Measurements from ENCODE around the gene CEP55.
"Not testable (repeated sequence)": the region's sequence is repeated elsewhere in the genome, so short reads cannot be mapped to it uniquely, and the experiment has no call there.

CEP55 gene

DNA sequence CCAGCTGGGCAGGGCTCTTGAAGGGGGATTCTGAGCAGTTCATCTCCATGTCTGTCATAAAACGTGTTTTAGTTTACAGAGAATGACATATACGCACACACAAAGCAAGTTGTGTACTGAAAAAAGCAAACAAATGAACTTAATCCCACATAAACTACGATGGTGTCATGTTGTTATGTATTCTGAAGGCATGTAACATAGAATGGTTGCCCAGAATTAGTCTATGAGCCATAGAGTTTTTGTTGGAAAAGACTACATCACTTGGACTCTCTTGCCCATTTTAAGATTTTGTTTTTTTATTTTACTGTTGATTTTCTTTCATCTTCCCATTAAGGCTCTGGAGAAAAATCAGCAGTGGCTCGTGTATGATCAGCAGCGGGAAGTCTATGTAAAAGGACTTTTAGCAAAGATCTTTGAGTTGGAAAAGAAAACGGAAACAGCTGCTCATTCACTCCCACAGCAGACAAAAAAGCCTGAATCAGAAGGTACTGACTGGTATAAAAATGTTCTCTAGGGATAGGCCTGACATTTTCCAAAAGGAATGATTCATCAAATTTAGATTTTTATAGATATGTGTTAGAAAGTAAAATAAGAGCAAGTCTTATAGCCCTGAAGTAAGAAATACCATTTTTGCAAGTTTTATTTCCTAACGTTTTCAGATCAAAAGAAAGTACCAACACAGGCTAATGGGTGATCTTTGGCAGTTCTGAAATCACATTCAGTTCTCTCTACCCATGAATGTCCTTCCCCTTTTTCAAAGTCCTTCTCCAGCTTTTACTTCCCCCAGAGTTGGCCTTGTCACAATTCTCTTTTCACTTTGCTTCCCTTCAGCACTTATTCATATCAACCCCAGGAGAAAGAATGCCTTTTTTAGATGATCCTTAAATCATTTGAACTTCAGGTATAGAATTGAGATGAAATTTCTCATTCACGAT is 18.9 kb downstream of the CEP55 start:
- H3K9ac ChIP-seq (ENCODE audit: low read depth, low read length), result no peak overlapping the region
- peaks cover 70% of the 10 kb centered on the region for H3K36me3 ChIP-seq (ENCODE audit: insufficient read depth, low read depth, low read length)
- H3K4me3 ChIP-seq (ENCODE audit: low read length), result no peak overlapping the region
- no peaks in the 10 kb centered on the region for H3K27me3 ChIP-seq (ENCODE audit: insufficient read depth, low read length)
- H3K9me3 ChIP-seq (ENCODE audit: insufficient read depth, low read depth, low read length), result peaks cover 14% of the 10 kb centered on the region
- H3K4me1 ChIP-seq (ENCODE audit: insufficient read depth, low read length), result no peaks in the 10 kb centered on the region
- no peak overlapping the region for H3K27ac ChIP-seq (ENCODE audit: low read length)

DNA sequence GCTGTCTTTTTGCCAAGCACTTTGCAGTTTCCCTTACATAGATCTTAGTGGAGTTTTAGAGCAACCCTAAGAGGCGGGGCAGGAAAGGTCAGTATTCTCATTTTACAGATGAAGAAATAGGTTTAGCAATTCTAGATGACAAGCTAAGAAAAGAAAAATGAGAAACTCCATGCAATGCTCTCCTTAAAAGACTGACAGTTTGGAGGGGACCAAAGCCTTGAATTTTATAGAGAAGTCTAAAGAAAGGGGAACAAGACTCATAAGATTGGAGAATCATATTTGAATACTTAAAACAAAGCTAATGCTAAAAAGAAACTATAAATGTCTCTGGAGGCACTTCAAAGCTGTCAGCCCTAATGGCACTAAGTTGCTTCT is 19.6 kb downstream of the CEP55 start:
- Histone ChIP-seq H3K36me3 (ENCODE audit: insufficient read depth, low read depth, low read length) (peaks cover 72% of the 10 kb centered on the region), H3K9me3 (ENCODE audit: insufficient read depth, low read depth, low read length) (peaks cover 20% of the 10 kb centered on the region), H3K9ac (ENCODE audit: low read depth, low read length) (no peak overlapping the region), H3K27me3 (ENCODE audit: insufficient read depth, low read length) (no peaks in the 10 kb centered on the region), H3K4me3 (ENCODE audit: low read length) (no peak overlapping the region), H3K27ac (ENCODE audit: low read length) (no peak overlapping the region), H3K4me1 (ENCODE audit: insufficient read depth, low read length) (no peaks in the 10 kb centered on the region)

DNA sequence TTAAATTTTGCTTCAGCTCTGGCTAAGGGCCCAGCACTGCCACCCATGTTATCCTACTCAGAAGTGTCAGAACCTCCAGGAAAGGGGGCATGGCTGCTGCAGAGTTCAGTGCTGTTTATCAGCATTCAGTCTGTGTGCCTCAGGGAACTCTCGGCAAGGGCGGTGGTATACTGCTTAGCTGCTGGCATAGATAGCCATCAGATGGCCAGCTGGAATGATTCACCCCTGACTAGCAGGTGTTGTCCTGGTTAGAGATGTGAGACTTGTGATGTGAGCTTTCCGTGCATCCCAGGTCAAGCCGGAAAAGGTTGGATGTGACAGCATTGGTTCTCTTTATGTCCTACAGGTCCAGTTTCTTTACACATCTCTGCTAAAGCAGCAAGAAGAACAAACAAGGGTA is 22.1 kb downstream of the CEP55 start:
- Histone ChIP-seq H3K27me3 (ENCODE audit: insufficient read depth, low read length) (no peaks in the 10 kb centered on the region), H3K36me3 (ENCODE audit: insufficient read depth, low read depth, low read length) (peaks cover 78% of the 10 kb centered on the region), H3K4me3 (ENCODE audit: low read length) (no peak overlapping the region), H3K9ac (ENCODE audit: low read depth, low read length) (no peak overlapping the region), H3K9me3 (ENCODE audit: insufficient read depth, low read depth, low read length) (peaks cover 28% of the 10 kb centered on the region), H3K27ac (ENCODE audit: low read length) (no peak overlapping the region), H3K4me1 (ENCODE audit: insufficient read depth, low read length) (no peaks in the 10 kb centered on the region)

DNA sequence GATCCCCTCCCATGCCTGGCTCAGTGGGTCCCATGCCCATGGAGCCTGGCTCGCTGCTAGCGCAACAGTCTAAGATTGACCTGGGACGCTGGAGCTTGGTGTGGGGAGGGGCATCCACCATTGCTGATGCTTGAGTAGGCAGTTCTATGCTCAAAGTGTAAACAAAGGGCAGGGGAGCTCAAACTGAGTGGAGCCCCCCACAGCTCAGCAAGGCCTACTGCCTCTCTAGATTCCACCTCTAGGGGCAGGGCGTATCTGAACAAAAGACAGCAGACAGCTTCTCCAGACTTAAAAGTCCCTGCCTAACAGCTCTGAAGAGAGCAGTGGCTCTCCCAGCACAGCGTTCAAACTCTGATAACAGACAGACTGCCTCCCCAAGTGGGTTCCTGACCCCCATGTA is 38.9 kb downstream of the CEP55 start:
- Histone ChIP-seq H3K9me3 (ENCODE audit: insufficient read depth, low read depth, low read length) (no peaks in the 10 kb centered on the region), H3K4me3 (ENCODE audit: low read length) (no peak overlapping the region), H3K9ac (ENCODE audit: low read depth, low read length) (no peak overlapping the region), H3K27me3 (ENCODE audit: insufficient read depth, low read length) (no peaks in the 10 kb centered on the region), H3K36me3 (ENCODE audit: insufficient read depth, low read depth, low read length) (no peaks in the 10 kb centered on the region), H3K27ac (ENCODE audit: low read length) (no peak overlapping the region), H3K4me1 (ENCODE audit: insufficient read depth, low read length) (no peaks in the 10 kb centered on the region)

DNA sequence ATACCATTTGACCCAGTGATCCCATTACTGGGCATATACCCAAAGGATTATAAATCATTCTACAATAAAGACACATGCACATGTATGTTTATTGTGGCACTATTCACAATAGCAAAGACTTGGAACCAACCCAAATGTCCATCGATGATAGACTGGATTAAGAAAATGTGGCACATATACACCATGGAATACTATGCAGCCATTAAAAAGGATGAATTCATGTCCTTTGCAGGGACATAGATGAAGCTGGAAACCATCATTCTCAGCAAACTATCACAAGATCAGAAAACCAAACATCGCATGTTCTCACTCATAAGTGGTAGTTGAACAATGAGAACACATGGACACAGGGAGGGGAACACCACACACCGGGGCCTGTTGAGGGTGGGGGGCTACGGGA is 44.5 kb downstream of the CEP55 start:
- H3K36me3 ChIP-seq (ENCODE audit: insufficient read depth, low read depth, low read length); H3K27ac ChIP-seq (ENCODE audit: low read length); H3K4me1 ChIP-seq (ENCODE audit: insufficient read depth, low read length); H3K9me3 ChIP-seq (ENCODE audit: insufficient read depth, low read depth, low read length); H3K27me3 ChIP-seq (ENCODE audit: insufficient read depth, low read length); H3K9ac ChIP-seq (ENCODE audit: low read depth, low read length); H3K4me3 ChIP-seq (ENCODE audit: low read length): not testable (repeated sequence)

DNA sequence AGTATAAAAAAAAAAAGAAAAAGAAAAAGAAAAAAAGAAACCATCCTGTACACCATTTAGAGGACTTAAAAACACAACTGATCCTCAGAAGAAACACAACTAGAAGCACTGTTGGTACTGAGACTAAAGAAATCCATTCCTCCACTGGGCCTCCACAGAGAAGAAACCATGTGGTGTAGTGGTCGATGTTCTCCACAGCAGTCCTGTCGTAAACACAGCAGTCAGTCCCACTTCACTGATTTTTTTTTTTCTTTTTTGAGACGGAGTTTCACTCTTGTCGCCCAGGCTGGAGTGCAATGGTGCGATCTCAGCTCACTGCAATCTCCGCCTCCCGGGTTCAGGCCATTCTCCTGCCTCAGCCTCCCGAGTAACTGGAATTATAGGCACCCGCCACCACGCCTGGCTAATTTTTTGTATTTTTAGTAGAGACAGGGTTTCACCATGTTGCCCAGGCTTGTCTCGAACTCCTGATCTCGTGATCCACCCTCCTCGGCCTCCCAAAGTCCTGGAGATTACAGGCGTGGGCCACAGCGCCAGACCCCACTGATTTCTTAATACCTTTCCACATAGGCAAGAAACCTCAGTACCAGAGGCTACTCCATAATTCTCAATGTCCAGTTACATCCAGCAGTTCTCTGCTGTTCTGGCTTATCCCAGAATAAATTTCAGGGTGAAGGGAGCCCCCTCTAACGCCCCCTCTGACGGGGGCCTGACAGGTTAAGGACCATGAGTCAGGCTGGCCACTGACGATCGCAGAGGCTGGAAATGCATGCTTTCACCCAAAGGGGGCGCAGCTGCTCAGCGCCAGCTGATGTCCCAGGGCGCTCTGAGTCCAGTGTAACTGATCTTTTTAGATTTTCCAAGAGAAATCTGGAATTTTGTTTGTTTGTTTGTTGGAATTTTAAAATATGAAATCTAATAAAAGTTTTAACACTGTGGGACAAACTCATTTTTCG is 45.3 kb downstream of the CEP55 start:
- H3K4me1 ChIP-seq (ENCODE audit: insufficient read depth, low read length), result no peaks in the 10 kb centered on the region
- peaks cover 7% of the 10 kb centered on the region for H3K27me3 ChIP-seq (ENCODE audit: insufficient read depth, low read length)
- H3K27ac ChIP-seq (ENCODE audit: low read length), result no peak overlapping the region
- H3K9me3 ChIP-seq (ENCODE audit: insufficient read depth, low read depth, low read length), result no peaks in the 10 kb centered on the region
- no peak overlapping the region for H3K9ac ChIP-seq (ENCODE audit: low read depth, low read length)
- no peak overlapping the region for H3K4me3 ChIP-seq (ENCODE audit: low read length)
- no peaks in the 10 kb centered on the region for H3K36me3 ChIP-seq (ENCODE audit: insufficient read depth, low read depth, low read length)

DNA sequence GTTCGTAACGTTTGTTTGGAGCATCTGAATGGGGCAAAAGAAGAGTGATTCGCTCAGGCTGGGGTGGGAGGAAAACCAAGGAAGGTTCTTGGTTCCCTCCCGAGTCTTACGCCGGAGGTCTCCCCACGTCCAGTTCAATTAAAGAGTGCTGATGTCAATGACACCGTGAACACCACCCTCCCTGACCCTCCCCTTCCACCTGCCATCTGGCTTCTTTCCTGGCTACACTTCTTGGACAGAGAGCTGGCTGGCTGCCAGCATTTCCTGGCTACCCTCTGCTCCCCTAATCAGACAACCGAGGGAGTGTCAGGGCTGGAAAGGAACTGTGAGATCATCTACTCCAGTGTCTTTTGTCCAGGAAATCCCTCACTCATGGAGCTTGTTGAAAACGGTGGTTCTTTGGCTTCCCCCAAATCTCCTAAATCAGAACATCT is 46.0 kb downstream of the CEP55 start:
- H3K9ac ChIP-seq (ENCODE audit: low read depth, low read length), result no peak overlapping the region
- H3K4me1 ChIP-seq (ENCODE audit: insufficient read depth, low read length), result no peaks in the 10 kb centered on the region
- no peak overlapping the region for H3K27ac ChIP-seq (ENCODE audit: low read length)
- H3K9me3 ChIP-seq (ENCODE audit: insufficient read depth, low read depth, low read length), result no peaks in the 10 kb centered on the region
- H3K36me3 ChIP-seq (ENCODE audit: insufficient read depth, low read depth, low read length), result no peaks in the 10 kb centered on the region
- H3K27me3 ChIP-seq (ENCODE audit: insufficient read depth, low read length), result peaks cover 7% of the 10 kb centered on the region
- no peak overlapping the region for H3K4me3 ChIP-seq (ENCODE audit: low read length)

DNA sequence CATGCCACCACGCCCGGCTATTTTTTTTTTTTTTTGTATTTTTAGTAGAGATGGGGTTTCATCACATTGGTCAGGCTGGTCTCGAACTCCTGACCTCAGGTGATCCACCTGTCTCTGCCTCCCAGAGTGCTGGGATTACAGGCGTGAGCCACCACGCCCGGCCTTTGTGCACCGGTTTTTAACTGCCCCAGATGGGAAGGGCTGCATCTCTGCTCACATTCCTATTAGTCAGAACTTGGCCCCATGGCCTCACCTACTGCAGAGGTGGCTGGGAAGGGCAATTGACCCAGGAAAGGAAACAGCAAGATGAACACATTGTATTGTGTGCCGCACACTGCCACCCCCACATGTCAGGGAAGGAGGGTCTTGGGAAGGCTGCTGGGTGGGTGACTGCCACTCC is 50.6 kb downstream of the CEP55 start:
- not testable (repeated sequence) for H3K9me3 ChIP-seq (ENCODE audit: insufficient read depth, low read depth, low read length); H3K4me1 ChIP-seq (ENCODE audit: insufficient read depth, low read length); H3K36me3 ChIP-seq (ENCODE audit: insufficient read depth, low read depth, low read length); H3K9ac ChIP-seq (ENCODE audit: low read depth, low read length); H3K27ac ChIP-seq (ENCODE audit: low read length); H3K27me3 ChIP-seq (ENCODE audit: insufficient read depth, low read length); H3K4me3 ChIP-seq (ENCODE audit: low read length)

DNA sequence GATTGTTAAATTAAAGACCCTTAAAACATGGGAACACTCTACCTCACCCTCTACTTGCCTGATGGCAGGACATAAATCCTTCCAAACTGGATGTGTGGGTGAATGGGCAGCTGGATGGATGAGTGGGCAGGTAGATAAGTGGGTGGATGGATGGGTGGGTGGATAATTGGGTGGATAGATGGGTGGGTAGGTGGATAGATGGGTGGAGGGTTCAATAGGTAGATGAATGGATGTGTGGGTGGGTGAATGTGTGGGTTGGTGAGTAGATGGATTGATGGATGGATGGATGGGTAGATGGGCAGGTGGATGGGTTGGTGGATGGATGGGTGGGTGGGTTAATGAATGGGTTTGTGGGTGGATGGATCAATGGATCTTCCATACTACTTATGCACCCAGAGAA is 51.1 kb downstream of the CEP55 start:
- no peaks in the 10 kb centered on the region for H3K4me1 ChIP-seq (ENCODE audit: insufficient read depth, low read length)
- no peak overlapping the region for H3K27ac ChIP-seq (ENCODE audit: low read length)
- no peaks in the 10 kb centered on the region for H3K9me3 ChIP-seq (ENCODE audit: insufficient read depth, low read depth, low read length)
- H3K9ac ChIP-seq (ENCODE audit: low read depth, low read length), result no peak overlapping the region
- peaks cover 3% of the 10 kb centered on the region for H3K27me3 ChIP-seq (ENCODE audit: insufficient read depth, low read length)
- no peaks in the 10 kb centered on the region for H3K36me3 ChIP-seq (ENCODE audit: insufficient read depth, low read depth, low read length)
- H3K4me3 ChIP-seq (ENCODE audit: low read length), result no peak overlapping the region

DNA sequence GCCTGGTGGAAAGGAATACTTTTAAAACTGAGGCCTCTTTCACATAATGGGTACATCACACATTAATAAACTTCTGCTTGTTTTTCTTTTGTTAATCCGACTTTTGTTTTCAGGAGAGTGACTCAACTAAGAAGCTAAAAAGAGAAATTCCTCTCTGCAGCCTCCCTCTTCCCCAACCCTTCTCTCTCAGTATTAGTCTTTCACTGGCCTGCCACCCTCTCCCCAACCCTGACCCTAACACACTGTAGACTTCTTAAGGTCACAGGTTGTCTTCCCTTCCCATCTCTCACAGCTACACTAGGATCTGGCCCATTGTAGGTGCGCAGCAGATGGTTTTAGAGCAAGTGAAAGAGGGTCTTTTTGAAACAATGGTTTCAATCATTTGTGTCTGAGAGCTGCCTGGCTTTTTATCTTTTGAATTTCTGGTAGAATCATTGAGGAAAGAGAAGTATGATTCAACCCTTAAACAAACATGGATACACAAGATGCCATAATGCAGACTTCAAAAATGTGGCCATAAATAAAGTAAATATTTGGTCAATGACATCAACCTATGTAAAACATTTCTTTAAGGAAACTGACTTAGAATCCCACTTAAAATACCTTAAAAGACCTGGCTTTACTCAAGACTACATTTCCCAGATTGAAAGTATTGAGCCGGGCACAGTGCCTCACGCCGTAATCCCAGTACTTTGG is 52.1 kb downstream of the CEP55 start:
- Histone ChIP-seq H3K4me1 (ENCODE audit: insufficient read depth, low read length) (no peaks in the 10 kb centered on the region), H3K9me3 (ENCODE audit: insufficient read depth, low read depth, low read length) (no peaks in the 10 kb centered on the region), H3K27ac (ENCODE audit: low read length) (no peak overlapping the region), H3K36me3 (ENCODE audit: insufficient read depth, low read depth, low read length) (no peaks in the 10 kb centered on the region), H3K9ac (ENCODE audit: low read depth, low read length) (no peak overlapping the region), H3K27me3 (ENCODE audit: insufficient read depth, low read length) (no peaks in the 10 kb centered on the region; the same call in 1 of the 2 replicates), H3K4me3 (ENCODE audit: low read length) (no peak overlapping the region)

DNA sequence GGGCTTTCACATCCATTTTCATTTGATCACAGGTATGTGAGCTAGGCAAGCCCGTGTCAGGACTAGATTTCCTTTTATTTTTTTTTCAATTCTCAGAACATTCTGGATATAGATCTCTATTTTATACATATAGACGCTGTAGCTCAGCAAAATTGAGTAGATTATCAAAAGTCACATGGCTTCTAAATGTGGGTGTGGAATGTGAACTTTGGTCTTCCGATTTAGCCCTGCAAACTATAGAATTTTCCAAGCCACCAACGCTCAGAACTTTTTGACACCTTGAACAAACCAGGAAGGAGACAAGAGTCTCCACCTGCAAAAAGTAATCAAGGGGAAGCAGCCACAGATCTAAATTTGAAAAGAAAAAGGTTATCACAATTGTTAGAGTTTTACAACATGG is 54.2 kb downstream of the CEP55 start:
- no peaks in the 10 kb centered on the region; the same call in 1 of the 2 replicates for H3K27me3 ChIP-seq (ENCODE audit: insufficient read depth, low read length)
- no peaks in the 10 kb centered on the region for H3K9me3 ChIP-seq (ENCODE audit: insufficient read depth, low read depth, low read length)
- no peak overlapping the region for H3K27ac ChIP-seq (ENCODE audit: low read length)
- no peaks in the 10 kb centered on the region for H3K36me3 ChIP-seq (ENCODE audit: insufficient read depth, low read depth, low read length)
- no peak overlapping the region for H3K9ac ChIP-seq (ENCODE audit: low read depth, low read length)
- no peaks in the 10 kb centered on the region for H3K4me1 ChIP-seq (ENCODE audit: insufficient read depth, low read length)
- H3K4me3 ChIP-seq (ENCODE audit: low read length), result no peak overlapping the region

Data from iPS-20b (cell line).